Testis (tissue), 3 donors: ENCODE measurements around the gene KLK14. TPM values are rescaled to one million over a fixed set of nuclear protein-coding genes. Genes with fewer than 3 reads are reported as not detected.
A peak's percentile ranks its signal among the peaks of the same experiment; 100 is the strongest.

Experiments
- DNase-seq: peaks from one replicate; pipeline ENCODE4 v3.0.0-alpha.2; 2019
- H3K27ac ChIP-seq, 2 donors: fragments of 200-600 bp; sonication (generic); one replicate each; pipeline ENCODE4 v1.5.1; 2019
- H3K27me3 ChIP-seq: fragments of 200-600 bp; sonication (generic); one replicate; pipeline ENCODE4 v1.5.1; 2019
- H3K36me3 ChIP-seq: fragments of 200-600 bp; sonication (generic); one replicate; pipeline ENCODE4 v1.5.1; 2017; ENCODE audit warnings: low read depth; ENCODE audit errors: missing control alignments
- H3K4me1 ChIP-seq: fragments of 200-600 bp; sonication (generic); one replicate; pipeline ENCODE4 v1.5.1; 2019
- H3K4me3 ChIP-seq, 2 donors: fragments of 200-600 bp; sonication (generic); one replicate each; pipeline ENCODE4 v1.5.1; 2017 to 2019
- H3K9me3 ChIP-seq: fragments of 200-600 bp; sonication (generic); one replicate; pipeline ENCODE4 v1.5.1; 2017
- POLR2A ChIP-seq: fragments of 450-650 bp; IDR thresholded peaks from one replicate; pipeline ENCODE4 v1.6.1; 2017; ENCODE audit warnings: antibody characterized with exemption, mild to moderate bottlenecking, moderate library complexity
- WGBS, 2 donors: methylation state at CpG; one replicate each; pipeline ENCODE4 v1.1.5; 2018; 5-methylcytosine and 5-hydroxymethylcytosine counted together
- intact Hi-C: fragments of 100-400 bp; cut with DNase I; formaldehyde crosslinking; loops from one replicate; pipeline ENCODE4 v1.15.1; 2023; ENCODE audit warnings: low total_unique reads
- polyA plus RNA-seq: library from polyadenylated mRNA; stranded (reverse); fragments of 350-450 nt; fragmentation: Illumina TruSeq; extraction: RNeasy Lipid Tissue Mini Kit (QIAGEN cat#74804); gene quantifications from one replicate; pipeline ENCODE4 v1.2.3, GENCODE V29; 2014; ENCODE audit warnings: low read depth, low replicate concordance; ENCODE audit not compliant: insufficient read depth
- total RNA-seq, 2 donors: library from RNA; depleted of rRNA; stranded (reverse); fragments of >200 nt; gene quantifications; one replicate each; pipeline ENCODE4 v1.2.3, GENCODE V29; 2016
- TF ChIP-seq, protein P1 (sequence below), 3 experiments: fragments of 450-650 bp in 2 of 3; fragments of 200-600 bp in 1 of 3; sonication (generic) in 1 of 3; IDR thresholded peaks; one replicate each; pipeline ENCODE4 v1.5.1; 2016 to 2019; ENCODE audit warnings: antibody characterized with exemption in 3 of 3, mild to moderate bottlenecking in 2 of 3, moderate library complexity in 1 of 3

The KLK14 gene
- total and polyA plus RNA-seq, 3 donors from 2014 or later, result 0.63 to 1.4 TPM; not detected in 1

DNA sequence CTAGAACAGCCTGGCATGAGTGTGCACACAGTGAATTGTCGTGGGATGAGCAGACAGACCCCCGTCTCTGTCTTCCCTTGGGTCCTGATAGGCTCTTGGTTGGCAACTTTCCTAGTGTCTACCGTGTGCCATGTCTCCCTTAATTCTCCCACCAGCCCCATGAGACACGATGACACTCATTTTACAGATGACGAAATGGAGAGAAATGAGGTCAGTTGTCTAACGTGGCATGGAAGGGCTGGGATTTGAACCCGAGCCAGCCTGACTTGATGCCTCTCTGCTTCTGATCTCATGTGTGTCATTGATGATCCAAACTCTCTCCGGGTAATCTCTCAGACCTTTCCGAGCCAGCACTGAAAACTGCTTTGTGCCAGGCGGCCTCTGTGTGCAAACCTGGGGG, 8.4 kb upstream of the KLK14 start:
- Histone ChIP-seq H3K27ac (no peak overlapping the region), H3K4me1 (peaks cover 4% of the 10 kb centered on the region), H3K4me3 (no peak overlapping the region), H3K36me3 (no peaks in the 10 kb centered on the region), H3K27me3 (no peaks in the 10 kb centered on the region), H3K9me3 (no peaks in the 10 kb centered on the region)
- WGBS, 2 donors, result 83 to 85% methylated on average over 10 of the region's 10 CpGs
- intact Hi-C loops, result no loop called here
- DNase-seq, result no peak
- no peak for TF ChIP-seq POLR2A
- TF ChIP-seq, protein P1, sequence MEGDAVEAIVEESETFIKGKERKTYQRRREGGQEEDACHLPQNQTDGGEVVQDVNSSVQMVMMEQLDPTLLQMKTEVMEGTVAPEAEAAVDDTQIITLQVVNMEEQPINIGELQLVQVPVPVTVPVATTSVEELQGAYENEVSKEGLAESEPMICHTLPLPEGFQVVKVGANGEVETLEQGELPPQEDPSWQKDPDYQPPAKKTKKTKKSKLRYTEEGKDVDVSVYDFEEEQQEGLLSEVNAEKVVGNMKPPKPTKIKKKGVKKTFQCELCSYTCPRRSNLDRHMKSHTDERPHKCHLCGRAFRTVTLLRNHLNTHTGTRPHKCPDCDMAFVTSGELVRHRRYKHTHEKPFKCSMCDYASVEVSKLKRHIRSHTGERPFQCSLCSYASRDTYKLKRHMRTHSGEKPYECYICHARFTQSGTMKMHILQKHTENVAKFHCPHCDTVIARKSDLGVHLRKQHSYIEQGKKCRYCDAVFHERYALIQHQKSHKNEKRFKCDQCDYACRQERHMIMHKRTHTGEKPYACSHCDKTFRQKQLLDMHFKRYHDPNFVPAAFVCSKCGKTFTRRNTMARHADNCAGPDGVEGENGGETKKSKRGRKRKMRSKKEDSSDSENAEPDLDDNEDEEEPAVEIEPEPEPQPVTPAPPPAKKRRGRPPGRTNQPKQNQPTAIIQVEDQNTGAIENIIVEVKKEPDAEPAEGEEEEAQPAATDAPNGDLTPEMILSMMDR (IDR thresholded peaks at IDR 0.05), result no peak

- TF ChIP-seq, protein P1 (IDR thresholded peaks at IDR 0.05), result no peak
- no peak for TF ChIP-seq POLR2A
- Histone ChIP-seq H3K27ac (no peak overlapping the region), H3K4me3 (no peak overlapping the region), H3K36me3 (no peaks in the 10 kb centered on the region), H3K4me1 (peaks cover 4% of the 10 kb centered on the region), H3K27me3 (no peaks in the 10 kb centered on the region), H3K9me3 (no peaks in the 10 kb centered on the region)
- DNase-seq, result no peak
- WGBS, 2 donors, result 69 to 72% methylated on average over 8 of the region's 8 CpGs
- intact Hi-C loops, result no loop called here
Observed at GRCh38 chr19:51090471-51090870, 7.8 kb upstream of the KLK14 start.

GRCh38 chr19:51089786-51090185, 7.1 kb upstream of the KLK14 start:
- Histone ChIP-seq H3K9me3 (no peaks in the 10 kb centered on the region), H3K27me3 (no peaks in the 10 kb centered on the region), H3K4me3 (no peak overlapping the region), H3K27ac (no peak overlapping the region), H3K36me3 (no peaks in the 10 kb centered on the region), H3K4me1 (no peaks in the 10 kb centered on the region)
- intact Hi-C loops, result loop anchor here (10.0 kb wide), 1 partner anchor 65 kb away; the partner anchor contains the start of gene KLK11
- WGBS, 2 donors, result 93 to 95% methylated on average over 17 of the region's 17 CpGs
- TF ChIP-seq, protein P1 (IDR thresholded peaks at IDR 0.05), result no peak
- no peak for TF ChIP-seq POLR2A
- DNase-seq, result no peak

DNA sequence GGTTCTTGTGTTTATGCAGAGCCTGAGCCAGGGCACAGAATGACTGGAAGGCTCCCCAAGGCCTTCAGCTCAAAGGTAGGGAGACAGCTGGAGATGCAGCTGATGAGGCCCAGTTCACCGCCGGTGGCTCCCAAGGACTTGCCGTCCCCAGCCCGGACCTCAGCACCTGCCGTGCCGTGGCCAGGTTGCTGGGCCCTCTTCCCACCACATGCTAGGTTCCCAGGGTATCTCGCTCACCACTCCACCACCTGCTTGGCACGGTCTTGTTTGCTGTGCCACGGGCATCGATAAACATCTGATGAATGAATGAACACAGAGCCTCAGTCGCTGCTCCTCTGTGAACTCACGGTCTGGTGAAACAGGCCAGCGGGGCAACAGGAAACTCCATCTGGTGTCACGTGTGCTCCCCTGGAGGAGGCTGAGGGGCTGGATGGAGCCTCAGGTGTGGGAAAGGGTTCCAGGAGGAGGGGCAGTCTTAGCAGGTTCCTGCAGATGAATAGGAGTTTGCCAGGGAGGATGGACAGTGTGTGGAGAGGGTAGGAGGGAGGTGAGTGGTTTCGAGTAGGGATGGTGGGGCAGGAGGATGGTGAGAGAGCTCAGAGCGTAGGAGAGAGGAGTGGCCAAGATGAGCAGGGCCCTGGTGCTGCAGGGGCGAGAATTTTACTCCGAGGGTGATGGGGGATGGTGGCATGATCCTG, 3.6 kb upstream of the KLK14 start:
- Histone ChIP-seq H3K27ac (no peak overlapping the region), H3K4me3 (no peak overlapping the region), H3K36me3 (no peaks in the 10 kb centered on the region), H3K9me3 (no peaks in the 10 kb centered on the region), H3K4me1 (no peaks in the 10 kb centered on the region), H3K27me3 (no peaks in the 10 kb centered on the region)
- intact Hi-C loops, result loop anchor here (10.0 kb wide), 1 partner anchor 62 kb away; the partner anchor contains the start of gene KLK11
- DNase-seq, result no peak
- no peak for TF ChIP-seq POLR2A
- TF ChIP-seq, protein P1 (IDR thresholded peaks at IDR 0.05), result no peak
- 85 to 95% methylated on average over 18 of the region's 18 CpGs for WGBS, 2 donors

DNA sequence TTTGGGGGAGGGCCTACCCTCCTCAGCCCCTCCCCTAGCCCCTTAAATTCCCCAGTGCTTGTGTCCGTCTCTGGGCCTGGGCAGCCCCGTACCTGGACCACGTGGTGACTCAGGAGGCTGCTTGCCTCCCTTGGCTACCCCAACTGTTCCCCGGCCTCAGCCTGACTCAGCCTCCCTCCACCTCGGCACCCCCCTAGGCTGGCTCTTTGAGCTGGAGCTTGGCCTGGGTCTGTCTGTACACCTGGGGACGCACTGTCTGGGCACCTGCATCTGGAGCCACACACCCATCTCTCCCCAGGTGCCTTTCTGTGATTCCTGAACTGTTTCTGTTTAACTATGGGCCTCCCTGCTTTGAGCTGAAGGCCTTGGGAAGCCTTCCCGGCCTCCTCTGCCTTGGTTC, 1.8 kb upstream of the KLK14 start:
- TF ChIP-seq, protein P1 (IDR thresholded peaks at IDR 0.05), result no peak
- TF ChIP-seq POLR2A, result no peak
- Histone ChIP-seq H3K36me3 (no peaks in the 10 kb centered on the region), H3K27ac (no peak overlapping the region), H3K9me3 (no peaks in the 10 kb centered on the region), H3K4me1 (no peaks in the 10 kb centered on the region), H3K27me3 (no peaks in the 10 kb centered on the region), H3K4me3 (no peak overlapping the region)
- 90 to 92% methylated on average over 7 of the region's 7 CpGs for WGBS, 2 donors
- DNase-seq, result peak; percentile 11
- intact Hi-C loops, result loop anchor here (10.0 kb wide), 1 partner anchor 60 kb away; the partner anchor contains the start of gene KLK11
